Measurements from ENCODE around the gene DNMBP.
"Not testable (repeated sequence)": the region's sequence is repeated elsewhere in the genome, so short reads cannot be mapped to it uniquely, and the experiment has no call there.

Gene DNMBP

DNA sequence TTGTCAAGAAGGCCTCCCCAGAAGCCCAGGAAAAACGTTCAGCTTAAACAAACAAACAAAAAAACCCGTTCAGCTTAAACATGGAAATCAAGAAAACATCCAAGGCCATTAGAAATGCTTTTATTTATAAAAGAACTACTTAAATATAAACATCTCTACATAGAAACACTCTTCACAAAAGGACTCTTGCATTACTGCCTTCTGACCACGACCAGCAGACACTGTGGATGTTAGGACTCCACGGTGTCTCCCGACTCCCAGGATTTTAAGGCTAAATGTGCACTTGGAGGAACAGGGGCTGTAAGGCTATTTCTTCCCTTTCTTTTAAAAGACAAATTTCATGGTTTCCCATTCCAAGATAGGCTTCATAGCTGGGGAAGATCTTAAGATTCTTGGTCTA is 134.3 kb downstream of the DNMBP start:
- no peaks in the 10 kb centered on the region for H3K4me1 ChIP-seq (ENCODE audit: control insufficient read depth, insufficient read depth, low read length)
- no peak for DNase-seq (ENCODE audit: low read depth, low spot score)
- no peaks in the 10 kb centered on the region for H3K27me3 ChIP-seq (ENCODE audit: control insufficient read depth, insufficient read depth, low read length)
- H3K27ac ChIP-seq (ENCODE audit: low read length) = no peak overlapping the region
- WGBS (ENCODE audit: insufficient coverage, insufficient read length) = no CpG with 5 or more reads among the region's 5 CpGs
- peaks cover 30% of the 10 kb centered on the region; the same call in 1 of the 2 replicates for H3K36me3 ChIP-seq (ENCODE audit: control insufficient read depth, insufficient read depth, low read length)
- no peak overlapping the region for H3K4me3 ChIP-seq (ENCODE audit: low read length)
- no peaks in the 10 kb centered on the region for H3K9me3 ChIP-seq (ENCODE audit: control insufficient read depth, insufficient read depth, low read length)

DNA sequence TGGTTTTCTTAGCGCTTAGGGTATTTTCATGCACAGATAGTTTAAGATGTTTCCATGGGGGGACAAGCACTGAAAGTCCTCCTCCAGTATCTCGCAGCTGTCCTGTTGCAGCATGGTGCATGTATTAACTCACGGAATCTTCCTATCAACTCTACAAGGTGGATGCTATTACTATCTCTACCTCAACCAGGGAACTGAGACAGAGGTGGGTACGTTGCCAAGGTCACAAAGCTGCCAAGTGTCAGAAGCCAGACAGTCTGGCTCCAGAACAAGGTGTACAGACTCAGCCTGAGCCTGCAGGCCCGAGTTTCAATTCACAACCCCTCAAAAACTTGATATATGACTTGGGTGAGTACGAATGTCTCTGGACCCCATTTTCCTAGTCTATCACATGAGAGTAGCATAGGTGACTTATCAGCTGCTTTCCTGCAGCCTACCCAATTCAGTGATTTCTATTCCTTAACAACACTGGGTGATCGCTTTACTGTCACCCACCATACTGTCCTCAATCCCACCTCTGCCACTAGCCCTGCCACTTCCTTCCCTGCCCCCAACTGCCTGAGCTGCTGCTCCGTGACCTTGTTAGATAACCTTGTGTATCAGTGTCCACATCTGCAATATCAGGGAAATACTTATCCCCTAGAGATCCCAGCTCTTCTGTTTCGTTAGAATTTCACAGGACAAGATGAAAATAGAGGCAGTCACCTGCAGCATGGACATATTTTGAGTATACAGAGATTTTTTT is 135.2 kb downstream of the DNMBP start:
- WGBS (ENCODE audit: insufficient coverage, insufficient read length) = no CpG with 5 or more reads among the region's 9 CpGs
- Histone ChIP-seq H3K9me3 (ENCODE audit: control insufficient read depth, insufficient read depth, low read length) (no peaks in the 10 kb centered on the region), H3K36me3 (ENCODE audit: control insufficient read depth, insufficient read depth, low read length) (peaks cover 22% of the 10 kb centered on the region; the same call in 1 of the 2 replicates), H3K27me3 (ENCODE audit: control insufficient read depth, insufficient read depth, low read length) (no peaks in the 10 kb centered on the region), H3K4me3 (ENCODE audit: low read length) (no peak overlapping the region), H3K4me1 (ENCODE audit: control insufficient read depth, insufficient read depth, low read length) (no peaks in the 10 kb centered on the region), H3K27ac (ENCODE audit: low read length) (no peak overlapping the region)
- DNase-seq (ENCODE audit: low read depth, low spot score) = no peak

GRCh38 chr10:99873846-99874245 is 135.9 kb downstream of the DNMBP start:
- Histone ChIP-seq H3K27me3 (ENCODE audit: control insufficient read depth, insufficient read depth, low read length) (no peaks in the 10 kb centered on the region), H3K36me3 (ENCODE audit: control insufficient read depth, insufficient read depth, low read length) (peaks cover 20% of the 10 kb centered on the region; the same call in 1 of the 2 replicates), H3K4me3 (ENCODE audit: low read length) (no peak overlapping the region), H3K27ac (ENCODE audit: low read length) (no peak overlapping the region), H3K9me3 (ENCODE audit: control insufficient read depth, insufficient read depth, low read length) (no peaks in the 10 kb centered on the region), H3K4me1 (ENCODE audit: control insufficient read depth, insufficient read depth, low read length) (no peaks in the 10 kb centered on the region)
- no peak for DNase-seq (ENCODE audit: low read depth, low spot score)
- WGBS (ENCODE audit: insufficient coverage, insufficient read length) = no CpG with 5 or more reads among the region's 5 CpGs

DNA sequence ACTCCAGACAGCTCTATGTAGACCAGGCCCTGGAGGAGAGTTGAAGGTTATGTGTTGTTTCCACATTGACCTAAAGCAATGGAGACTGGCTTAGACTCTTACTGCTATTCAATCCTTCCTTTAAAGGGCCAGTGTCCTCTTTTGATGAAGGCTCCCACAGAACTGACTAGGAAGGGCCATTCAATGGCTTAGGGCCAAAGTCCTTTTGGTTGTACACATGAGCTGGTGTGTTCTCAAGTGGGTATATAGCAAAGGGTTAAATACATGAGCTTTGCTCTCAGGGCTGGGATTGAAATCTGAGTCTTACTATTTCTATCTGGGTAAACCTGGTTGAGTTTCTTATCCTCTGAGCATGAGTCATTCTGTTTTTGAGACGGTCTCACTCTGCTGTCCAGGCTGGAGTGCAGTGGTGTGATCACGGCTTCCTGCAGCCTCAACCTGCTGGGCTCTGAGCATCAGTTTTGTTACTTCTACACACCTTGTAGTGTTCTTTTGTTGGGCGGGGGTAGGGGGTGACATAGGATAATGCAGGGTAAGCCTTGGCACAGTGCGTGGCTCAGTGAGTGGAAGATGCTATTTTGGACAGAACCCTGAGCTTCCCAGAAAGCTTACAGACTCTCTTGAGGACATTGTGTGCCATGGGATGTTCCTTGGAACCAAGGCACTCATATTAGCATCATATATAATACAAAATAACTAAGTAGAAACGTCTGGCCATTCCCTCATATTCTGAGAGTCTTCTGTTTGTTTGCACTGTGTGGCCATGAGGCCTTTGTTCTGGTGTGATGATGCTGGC is 137.2 kb downstream of the DNMBP start:
- Histone ChIP-seq H3K36me3 (ENCODE audit: control insufficient read depth, insufficient read depth, low read length) (peaks cover 10% of the 10 kb centered on the region; the same call in 1 of the 2 replicates), H3K4me3 (ENCODE audit: low read length) (no peak overlapping the region)
- DNase-seq (ENCODE audit: low read depth, low spot score) = no peak

GRCh38 chr10:99870123-99870730 is 139.5 kb downstream of the DNMBP start:
- Histone ChIP-seq H3K4me3 (ENCODE audit: low read length) (no peak overlapping the region), H3K4me1 (ENCODE audit: control insufficient read depth, insufficient read depth, low read length) (no peaks in the 10 kb centered on the region), H3K36me3 (ENCODE audit: control insufficient read depth, insufficient read depth, low read length) (no peaks in the 10 kb centered on the region), H3K9me3 (ENCODE audit: control insufficient read depth, insufficient read depth, low read length) (no peaks in the 10 kb centered on the region), H3K27ac (ENCODE audit: low read length) (no peak overlapping the region), H3K27me3 (ENCODE audit: control insufficient read depth, insufficient read depth, low read length) (no peaks in the 10 kb centered on the region)
- DNase-seq (ENCODE audit: low read depth, low spot score) = no peak
- WGBS (ENCODE audit: insufficient coverage, insufficient read length) = no CpG with 5 or more reads among the region's 8 CpGs

More for the DNA sequence above, 137.2 kb downstream of the DNMBP start:
- no peaks in the 10 kb centered on the region for H3K27me3 ChIP-seq (ENCODE audit: control insufficient read depth, insufficient read depth, low read length)
- no peak overlapping the region for H3K27ac ChIP-seq (ENCODE audit: low read length)
- no peaks in the 10 kb centered on the region for H3K9me3 ChIP-seq (ENCODE audit: control insufficient read depth, insufficient read depth, low read length)
- H3K4me1 ChIP-seq (ENCODE audit: control insufficient read depth, insufficient read depth, low read length) = no peaks in the 10 kb centered on the region
- no CpG with 5 or more reads among the region's 5 CpGs for WGBS (ENCODE audit: insufficient coverage, insufficient read length)

DNA sequence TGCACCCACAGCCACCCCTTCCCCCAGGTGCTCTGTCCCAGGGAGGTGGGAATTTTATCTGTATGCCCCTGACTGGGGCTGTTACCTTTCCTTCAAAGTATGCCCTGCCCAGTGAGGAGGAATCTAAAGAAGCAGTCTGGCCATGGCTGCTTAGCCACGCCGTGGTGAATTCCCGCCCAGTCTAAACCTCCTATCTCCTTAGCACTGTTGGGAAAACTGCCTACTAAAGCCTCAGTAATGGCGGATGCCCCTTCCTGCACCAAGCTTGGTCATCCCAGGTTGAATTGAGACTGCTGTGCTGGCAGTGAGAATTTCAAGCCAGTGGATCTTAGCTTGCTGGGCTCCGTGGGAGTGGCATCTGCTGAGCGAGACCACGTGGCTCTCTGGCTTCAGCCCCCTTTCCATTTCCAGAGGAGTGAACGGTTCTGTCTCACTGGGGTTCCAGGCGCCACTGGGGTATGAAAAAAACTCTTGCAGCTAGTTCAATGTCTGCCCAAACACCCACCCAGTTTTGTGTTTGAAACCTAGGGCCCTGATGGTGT is 140.1 kb downstream of the DNMBP start:
- Histone ChIP-seq H3K27ac (ENCODE audit: low read length) (no peak overlapping the region), H3K9me3 (ENCODE audit: control insufficient read depth, insufficient read depth, low read length) (no peaks in the 10 kb centered on the region), H3K4me1 (ENCODE audit: control insufficient read depth, insufficient read depth, low read length) (no peaks in the 10 kb centered on the region), H3K36me3 (ENCODE audit: control insufficient read depth, insufficient read depth, low read length) (no peaks in the 10 kb centered on the region), H3K4me3 (ENCODE audit: low read length) (no peak overlapping the region), H3K27me3 (ENCODE audit: control insufficient read depth, insufficient read depth, low read length) (no peaks in the 10 kb centered on the region)
- DNase-seq (ENCODE audit: low read depth, low spot score) = no peak
- WGBS (ENCODE audit: insufficient coverage, insufficient read length) = no CpG with 5 or more reads among the region's 9 CpGs

GRCh38 chr10:99867250-99867649 is 142.5 kb downstream of the DNMBP start:
- DNase-seq (ENCODE audit: low read depth, low spot score); H3K9me3 ChIP-seq (ENCODE audit: control insufficient read depth, insufficient read depth, low read length); H3K36me3 ChIP-seq (ENCODE audit: control insufficient read depth, insufficient read depth, low read length); H3K4me3 ChIP-seq (ENCODE audit: low read length); H3K27ac ChIP-seq (ENCODE audit: low read length); H3K4me1 ChIP-seq (ENCODE audit: control insufficient read depth, insufficient read depth, low read length); H3K27me3 ChIP-seq (ENCODE audit: control insufficient read depth, insufficient read depth, low read length): not testable (repeated sequence)
- no CpG with 5 or more reads among the region's 3 CpGs for WGBS (ENCODE audit: insufficient coverage, insufficient read length)

DNA sequence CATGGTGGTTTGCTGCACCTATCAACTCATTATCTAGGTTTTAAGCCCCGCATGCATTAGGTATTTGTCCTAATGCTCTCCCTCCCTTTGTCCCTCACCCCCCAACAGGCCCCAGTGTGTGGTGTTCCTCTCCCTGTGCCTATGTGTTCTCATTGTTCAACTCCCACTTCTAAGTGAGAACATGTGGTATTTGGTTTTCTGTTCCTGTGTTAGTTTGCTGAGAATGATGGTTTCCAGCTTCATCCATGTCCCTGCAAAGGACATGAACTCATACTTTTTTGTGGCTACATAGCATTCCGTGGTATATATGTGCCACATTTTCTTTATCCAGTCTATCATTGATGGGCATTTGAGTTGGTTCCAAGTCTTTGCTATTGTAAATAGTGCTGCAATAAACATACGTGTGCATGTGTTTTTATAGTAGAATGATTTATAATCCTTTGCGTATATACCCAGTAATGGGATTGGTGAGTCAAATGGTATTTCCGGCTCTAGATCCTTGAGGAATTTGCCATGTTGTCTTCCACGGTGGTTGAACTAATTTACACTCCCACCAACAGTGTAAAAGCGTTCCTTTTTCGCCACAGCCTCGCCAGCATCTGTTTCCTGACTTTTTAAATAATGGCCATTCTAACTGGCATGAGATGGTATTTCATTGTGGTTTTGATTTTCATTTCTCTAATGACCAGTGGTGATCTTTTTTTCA is 146.1 kb downstream of the DNMBP start:
- WGBS (ENCODE audit: insufficient coverage, insufficient read length) = no CpG with 5 or more reads among the region's 9 CpGs
- DNase-seq (ENCODE audit: low read depth, low spot score); H3K27ac ChIP-seq (ENCODE audit: low read length): not testable (repeated sequence)

GRCh38 chr10:99860466-99860865 is 149.3 kb downstream of the DNMBP start:
- Histone ChIP-seq H3K36me3 (ENCODE audit: control insufficient read depth, insufficient read depth, low read length) (no peaks in the 10 kb centered on the region), H3K4me3 (ENCODE audit: low read length) (no peak overlapping the region), H3K27me3 (ENCODE audit: control insufficient read depth, insufficient read depth, low read length) (no peaks in the 10 kb centered on the region), H3K9me3 (ENCODE audit: control insufficient read depth, insufficient read depth, low read length) (no peaks in the 10 kb centered on the region), H3K4me1 (ENCODE audit: control insufficient read depth, insufficient read depth, low read length) (no peaks in the 10 kb centered on the region), H3K27ac (ENCODE audit: low read length) (no peak overlapping the region)
- WGBS (ENCODE audit: insufficient coverage, insufficient read length) = no CpG with 5 or more reads among the region's 8 CpGs
- no peak for DNase-seq (ENCODE audit: low read depth, low spot score)

More for the DNA sequence above, 146.1 kb downstream of the DNMBP start:
- H3K9me3 ChIP-seq (ENCODE audit: control insufficient read depth, insufficient read depth, low read length); H3K4me3 ChIP-seq (ENCODE audit: low read length); H3K27me3 ChIP-seq (ENCODE audit: control insufficient read depth, insufficient read depth, low read length); H3K4me1 ChIP-seq (ENCODE audit: control insufficient read depth, insufficient read depth, low read length); H3K36me3 ChIP-seq (ENCODE audit: control insufficient read depth, insufficient read depth, low read length): not testable (repeated sequence)

- Histone ChIP-seq H3K27ac (ENCODE audit: low read length) (no peak overlapping the region), H3K36me3 (ENCODE audit: control insufficient read depth, insufficient read depth, low read length) (no peaks in the 10 kb centered on the region), H3K4me3 (ENCODE audit: low read length) (no peak overlapping the region), H3K4me1 (ENCODE audit: control insufficient read depth, insufficient read depth, low read length) (no peaks in the 10 kb centered on the region), H3K27me3 (ENCODE audit: control insufficient read depth, insufficient read depth, low read length) (no peaks in the 10 kb centered on the region), H3K9me3 (ENCODE audit: control insufficient read depth, insufficient read depth, low read length) (no peaks in the 10 kb centered on the region)
- DNase-seq (ENCODE audit: low read depth, low spot score) = no peak
- no CpG with 5 or more reads among the region's 5 CpGs for WGBS (ENCODE audit: insufficient coverage, insufficient read length)
Observed at GRCh38 chr10:99859585-99859984, 150.2 kb downstream of the DNMBP start.
